RPMI8226 (cell line): Measurements from ENCODE around the gene KANSL1.
A peak's percentile ranks its signal among the peaks of the same experiment; 100 is the strongest.

Source experiments
- DNase-seq: peaks from one replicate; pipeline ENCODE4 v3.0.0-alpha.2; 2015

KANSL1 gene

DNA sequence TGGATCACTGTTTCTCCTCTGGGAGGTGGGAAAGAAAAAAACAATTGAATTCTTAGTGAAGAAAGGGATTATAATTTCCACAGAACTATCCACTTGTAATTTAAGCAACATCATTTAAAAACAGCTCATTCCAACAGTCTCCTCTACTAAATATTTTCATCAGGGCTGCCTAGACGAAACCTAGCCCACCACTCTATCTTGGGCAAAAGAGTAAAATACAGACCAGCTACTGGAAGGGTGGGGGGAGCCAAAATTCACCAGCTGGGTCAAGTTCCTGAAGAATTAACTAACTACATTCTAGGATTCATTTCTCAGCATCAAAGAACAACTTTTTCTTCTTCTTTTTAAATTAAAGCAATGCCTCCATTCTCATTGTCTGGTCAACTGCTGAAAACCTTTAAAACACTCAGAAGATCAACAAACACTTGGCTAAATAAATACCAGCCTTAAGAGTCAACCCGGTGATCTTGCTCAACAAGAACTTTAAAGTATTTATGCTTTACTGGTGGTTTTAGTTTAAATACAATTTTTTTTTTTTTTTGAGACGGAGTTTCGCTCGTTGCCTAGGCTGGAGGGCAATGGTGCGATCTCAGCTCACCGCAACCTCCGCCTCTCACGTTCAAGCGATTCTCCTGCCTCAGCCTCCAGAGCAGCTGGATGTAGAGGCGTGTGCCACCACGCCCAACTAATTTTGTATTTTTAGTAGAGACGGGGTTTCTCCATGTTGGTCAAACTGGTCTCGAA lies 25.2 kb downstream of the KANSL1 start:
- DNase-seq = no peak

DNA sequence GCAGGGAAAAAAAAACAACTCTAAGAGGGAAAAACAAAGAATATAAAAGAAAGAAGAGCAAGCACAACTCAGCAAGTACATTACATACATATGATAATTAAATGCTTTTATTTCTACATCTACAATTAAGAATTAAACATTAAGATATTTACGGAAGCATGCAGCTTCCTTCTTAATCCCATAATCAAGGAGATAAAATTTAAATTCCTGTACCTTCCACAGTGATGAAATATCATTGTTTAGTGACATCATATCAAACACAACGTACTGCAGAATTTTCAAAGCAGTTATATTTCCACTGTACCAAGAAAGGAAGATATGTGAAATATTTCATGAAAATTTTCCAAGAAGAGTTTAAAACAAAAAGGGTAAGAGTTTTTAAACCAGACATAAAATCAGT lies 26.0 kb downstream of the KANSL1 start:
- no peak for DNase-seq

DNA sequence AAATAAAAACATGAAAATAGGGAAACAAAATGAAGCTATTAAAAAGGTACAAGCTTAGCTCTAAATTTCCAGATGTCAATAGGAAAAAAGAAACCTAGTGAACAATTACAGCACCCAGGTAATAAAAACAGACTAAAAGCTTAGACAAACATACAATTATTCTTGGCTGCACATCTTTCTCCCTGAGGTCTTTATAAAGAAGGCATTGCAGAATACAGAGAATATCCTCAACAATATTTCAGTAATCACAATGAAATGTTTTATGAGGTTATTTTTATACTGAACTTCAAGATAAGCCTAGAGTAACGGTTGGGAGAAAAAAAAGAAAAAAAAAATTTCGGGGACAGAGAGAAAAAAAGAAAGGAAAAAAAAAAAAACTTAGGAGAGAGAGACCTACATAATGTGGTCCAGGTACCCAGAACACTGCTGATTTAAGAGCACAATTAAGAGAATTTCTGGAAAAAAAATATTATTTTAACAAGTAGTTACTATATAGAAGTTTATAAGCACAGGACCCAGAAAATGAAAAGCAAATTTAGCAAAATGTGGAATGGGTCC lies 26.5 kb downstream of the KANSL1 start:
- DNase-seq = no peak

DNA sequence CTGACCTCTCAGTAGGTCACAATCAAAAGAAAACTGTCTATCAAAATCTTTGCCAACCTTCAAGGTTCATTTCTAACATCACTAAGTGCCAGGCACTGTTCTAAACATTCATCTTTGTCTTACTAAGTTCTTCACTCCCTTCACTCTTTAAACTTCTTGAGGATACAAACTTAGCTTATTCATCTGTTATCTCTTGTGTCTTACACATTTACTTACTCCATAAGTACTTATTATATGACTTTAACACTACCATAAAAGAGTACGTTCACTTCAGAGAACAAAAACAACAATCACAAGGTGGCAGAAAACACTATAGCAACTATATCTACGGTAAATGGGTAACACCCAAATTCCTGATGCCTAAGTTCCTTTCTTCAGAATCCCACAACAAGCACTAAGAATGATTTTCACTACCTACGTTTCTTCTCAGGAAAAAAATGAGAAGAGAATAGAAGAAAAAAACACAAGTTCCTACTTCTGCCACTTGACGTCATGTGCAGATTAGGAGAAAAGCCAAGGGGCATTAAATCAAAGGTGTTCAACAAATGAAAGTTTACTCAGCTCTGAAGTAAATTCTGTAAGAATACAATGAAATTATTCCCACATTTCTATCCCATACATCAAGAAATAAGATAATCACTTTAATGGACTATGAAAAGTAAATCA lies 29.2 kb downstream of the KANSL1 start:
- DNase-seq = no peak

DNA sequence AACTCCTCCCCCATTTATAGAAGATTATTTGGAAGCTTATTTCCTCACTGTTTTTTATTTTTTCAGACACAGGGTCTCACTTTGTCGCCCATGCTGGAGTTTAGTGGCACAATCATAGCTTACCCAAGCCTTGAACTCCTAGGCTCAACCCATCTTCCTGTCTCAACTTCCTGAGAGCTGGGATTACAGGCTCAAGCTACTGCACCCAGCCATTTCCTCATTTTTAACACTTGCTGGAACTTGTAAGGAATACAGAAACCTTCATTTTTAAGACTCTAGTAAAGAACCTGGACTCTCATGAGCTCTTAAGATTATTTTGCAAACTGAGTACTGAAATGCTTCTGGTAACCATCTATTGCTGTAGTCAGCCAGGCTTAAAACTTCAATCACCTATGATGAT lies 29.9 kb downstream of the KANSL1 start:
- DNase-seq = no peak

DNA sequence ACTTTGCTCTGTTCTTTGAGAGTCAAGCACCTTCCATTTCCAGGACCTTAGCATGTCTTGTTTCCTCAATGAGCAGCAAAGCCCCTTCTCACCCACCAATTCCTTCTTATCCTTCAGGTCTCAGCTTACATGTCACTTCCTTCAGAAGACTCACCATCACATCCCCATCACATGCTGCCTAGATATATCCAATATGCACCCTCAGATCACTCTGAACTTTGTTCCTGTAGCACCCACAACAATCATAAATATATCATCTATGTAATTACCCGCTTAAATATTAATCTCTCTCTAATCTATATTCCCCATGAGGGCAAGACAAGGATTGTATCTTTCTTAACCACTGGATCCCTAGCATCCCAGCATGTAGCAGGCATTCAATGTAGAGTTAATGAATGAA lies 30.4 kb downstream of the KANSL1 start:
- no peak for DNase-seq

DNA sequence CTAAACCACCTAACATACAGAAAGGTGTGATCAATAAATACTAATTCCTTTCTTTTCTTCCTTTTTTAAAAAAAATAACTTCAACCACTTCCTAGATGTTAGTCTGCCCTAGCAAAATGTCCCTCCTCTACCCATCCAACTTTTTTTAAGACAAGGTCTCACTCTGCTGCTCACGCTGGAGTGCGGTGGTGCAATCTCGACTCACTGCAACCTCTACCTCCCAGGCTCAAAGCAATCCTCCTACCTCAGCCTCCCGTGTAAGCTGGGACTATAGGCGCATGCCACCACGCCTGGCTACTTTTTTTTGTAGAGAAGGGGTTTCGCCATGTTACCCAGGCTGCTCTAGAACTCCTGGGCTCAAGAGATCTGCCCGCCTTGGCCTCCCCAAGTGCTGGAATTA lies 33.1 kb downstream of the KANSL1 start:
- DNase-seq = no peak

DNA sequence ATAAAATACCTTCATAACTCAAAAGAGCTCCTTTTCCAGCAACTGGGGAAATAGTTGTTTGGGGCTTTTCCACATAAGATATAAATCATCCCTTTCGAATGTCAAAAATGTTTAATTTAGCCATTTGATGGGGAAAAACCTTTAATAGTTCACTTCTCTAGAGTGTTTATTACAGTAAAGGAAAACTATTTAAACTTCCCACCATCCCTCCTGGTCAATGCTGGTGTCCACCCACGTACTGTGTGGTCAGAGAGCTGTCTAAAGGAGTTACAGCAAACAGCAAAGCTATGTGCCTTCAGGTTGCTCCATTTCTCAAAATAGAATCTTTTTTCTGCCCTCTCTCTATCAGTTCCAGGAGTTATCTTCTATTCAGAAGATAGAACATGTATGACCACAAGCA lies 33.5 kb downstream of the KANSL1 start:
- no peak for DNase-seq

DNA sequence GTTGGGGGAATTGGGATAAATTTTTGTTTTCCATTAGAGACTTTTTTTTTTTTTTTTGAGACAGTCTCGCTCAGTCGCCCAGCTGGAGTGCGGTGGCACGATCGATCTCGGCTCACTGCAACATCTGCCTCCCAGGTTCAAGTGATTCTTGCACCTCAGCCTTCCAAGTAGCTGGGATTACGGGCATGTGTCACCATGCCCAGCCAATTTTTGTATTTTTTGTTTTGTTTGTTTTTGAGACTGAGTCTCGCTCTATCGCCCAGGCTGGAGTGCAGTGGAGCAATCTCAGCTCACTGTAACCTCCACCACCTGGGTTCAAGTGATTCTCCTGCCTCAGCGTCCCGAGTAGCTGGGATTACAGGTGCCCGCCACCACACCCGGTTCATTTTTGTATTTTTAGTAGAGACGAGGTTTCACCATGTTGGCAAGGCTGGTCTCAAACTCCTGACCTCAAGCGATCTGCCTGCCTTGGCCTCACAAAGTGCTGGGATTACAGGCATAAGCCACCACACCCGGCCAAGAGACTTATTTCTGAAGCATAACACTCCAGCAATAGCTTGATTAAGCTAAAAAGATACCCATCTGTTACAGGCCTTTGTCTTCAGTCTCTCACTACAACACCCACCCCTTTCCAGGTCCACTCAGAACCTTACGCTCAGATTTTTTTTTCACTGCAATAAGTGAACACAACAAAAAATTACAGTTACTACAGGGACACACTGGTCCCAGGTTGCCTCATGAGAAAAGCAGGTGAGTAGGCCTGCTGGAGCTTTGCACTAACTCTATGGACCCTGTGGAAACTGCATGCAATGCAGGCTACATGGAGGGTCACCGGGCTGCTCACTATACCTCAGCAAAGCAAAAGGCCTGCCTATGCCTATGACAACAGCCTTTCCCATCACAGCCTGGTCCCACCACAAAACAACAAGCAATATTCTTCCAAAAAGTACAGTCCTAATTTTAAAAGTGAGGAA lies 34.6 kb downstream of the KANSL1 start:
- DNase-seq = no peak

DNA sequence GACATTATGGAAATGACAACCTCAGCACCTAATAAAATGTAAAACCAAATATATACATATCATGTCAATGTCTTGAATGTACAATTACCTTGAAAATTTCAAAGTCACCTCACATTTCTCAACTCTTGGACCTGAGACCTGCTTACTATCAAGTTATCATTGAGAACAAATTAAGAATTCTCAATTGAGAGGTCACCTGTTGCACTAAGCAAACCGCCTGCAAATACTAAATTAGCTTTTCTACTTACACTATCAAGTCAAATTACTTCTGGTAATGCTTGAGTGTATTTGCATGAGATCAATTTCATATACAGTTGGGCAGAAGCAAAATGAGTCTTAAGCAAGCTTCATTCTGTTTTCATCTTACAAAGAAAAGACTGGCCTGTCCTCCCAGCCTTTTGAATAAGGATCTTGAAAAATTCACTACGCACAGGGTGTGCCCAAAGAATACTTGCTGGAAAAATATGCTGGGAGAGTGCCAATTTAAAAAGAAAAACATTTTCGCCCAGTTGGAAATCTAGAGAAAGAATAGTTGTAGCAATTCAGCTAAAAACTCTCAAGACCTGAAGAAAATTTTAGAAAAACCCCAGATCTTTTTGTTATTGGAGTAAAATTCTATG lies 35.7 kb downstream of the KANSL1 start:
- DNase-seq = no peak

DNA sequence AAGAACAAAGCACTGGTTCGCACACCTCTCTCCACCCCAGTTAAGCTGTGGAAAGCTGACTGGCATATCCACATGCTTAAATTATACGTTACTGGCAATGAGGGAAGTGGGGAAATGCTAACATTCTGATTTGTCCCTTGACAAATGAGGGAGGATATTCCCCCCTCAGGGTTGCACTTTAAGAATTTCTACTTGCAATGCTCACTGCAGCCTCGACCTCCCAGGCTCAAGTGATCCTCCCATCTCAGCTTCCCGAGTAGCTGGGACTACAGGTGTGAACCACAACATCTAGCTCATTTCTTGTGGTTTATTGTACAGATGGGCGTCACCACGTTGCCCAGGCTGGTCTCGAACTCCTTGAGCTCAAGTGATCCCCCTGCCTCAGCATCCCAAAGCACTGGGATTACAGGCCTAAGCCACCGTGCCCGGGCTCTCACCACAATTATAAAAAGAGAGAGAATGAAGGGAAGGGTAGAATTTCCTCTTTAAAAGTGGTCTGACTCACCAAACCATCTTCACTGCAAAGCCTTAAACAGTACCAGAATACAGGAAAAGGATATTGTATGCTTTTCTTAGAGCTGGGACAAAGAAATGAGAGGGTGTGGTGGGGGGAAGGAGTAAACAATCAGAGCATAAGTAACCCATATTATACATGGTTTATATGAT lies 38.9 kb downstream of the KANSL1 start:
- DNase-seq = no peak

DNA sequence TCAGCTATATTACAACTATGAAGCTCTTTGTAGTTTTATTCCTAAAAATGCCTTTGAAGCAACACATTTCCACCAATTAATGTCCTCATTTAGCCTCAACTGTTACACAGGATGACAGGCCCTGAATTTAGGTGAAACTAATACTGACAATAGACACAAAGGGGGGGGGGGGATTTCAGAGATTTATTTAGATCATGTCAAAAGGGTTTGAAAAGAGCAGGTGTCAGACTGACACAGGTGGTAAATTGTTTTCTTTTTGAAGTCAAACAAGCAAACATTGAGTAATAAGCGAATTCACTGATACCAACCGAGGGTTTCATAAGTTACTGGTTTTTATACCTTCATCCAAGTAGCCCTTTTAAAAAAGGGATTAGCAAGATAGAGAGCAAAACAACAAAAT lies 40.8 kb downstream of the KANSL1 start:
- DNase-seq = no peak

DNA sequence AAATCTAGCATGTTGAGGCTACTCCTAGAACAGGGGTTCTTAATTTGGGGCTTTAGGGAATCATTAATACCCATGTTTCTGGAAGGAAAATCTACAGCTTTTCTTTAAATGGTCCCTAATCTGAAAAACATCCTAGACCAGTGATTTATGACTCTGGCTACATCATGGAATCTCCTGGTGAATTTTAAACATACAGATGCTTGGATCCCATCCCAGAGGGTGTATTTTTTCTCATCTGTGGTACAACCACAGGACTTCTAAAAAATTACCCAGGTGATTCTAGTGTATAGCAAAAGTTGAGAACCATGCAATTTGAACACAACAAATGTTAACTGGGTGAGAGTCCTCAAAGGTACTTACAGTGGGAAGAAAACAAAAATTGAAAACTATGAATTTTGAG lies 41.5 kb downstream of the KANSL1 start:
- DNase-seq = no peak

DNA sequence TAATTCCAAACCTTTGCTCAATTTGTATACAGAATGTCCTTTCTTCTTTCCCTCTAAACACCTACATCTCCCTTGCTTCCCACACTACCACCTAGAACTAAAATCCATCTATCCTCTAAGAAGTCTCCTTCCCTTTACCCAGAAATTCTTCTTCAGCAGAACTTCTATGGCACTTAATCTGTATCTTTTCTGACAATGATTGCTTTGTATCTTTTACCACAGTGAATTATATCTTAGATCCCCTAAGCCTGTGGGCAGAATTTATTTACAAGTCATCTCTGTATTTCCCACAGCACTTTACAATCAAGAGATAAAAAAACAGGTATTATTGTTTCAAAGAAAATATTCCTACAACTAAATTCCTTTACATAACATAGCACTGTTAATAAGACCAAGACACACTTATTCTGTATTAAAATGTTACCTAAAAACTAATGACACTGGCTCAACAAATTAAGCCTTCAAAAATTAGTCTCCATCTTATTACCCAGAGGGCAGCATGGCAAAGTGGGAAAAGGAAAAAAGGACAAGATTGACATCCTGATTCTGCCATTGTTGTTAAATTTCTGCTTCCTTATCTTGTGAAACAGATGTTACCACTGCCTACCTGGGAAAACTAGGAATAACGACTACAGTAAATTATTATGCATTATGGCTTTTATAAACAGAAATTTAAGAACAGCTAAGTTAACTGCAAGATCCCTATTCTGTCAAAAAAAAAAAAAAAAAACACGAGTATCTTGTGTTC lies 42.8 kb downstream of the KANSL1 start:
- no peak for DNase-seq

DNA sequence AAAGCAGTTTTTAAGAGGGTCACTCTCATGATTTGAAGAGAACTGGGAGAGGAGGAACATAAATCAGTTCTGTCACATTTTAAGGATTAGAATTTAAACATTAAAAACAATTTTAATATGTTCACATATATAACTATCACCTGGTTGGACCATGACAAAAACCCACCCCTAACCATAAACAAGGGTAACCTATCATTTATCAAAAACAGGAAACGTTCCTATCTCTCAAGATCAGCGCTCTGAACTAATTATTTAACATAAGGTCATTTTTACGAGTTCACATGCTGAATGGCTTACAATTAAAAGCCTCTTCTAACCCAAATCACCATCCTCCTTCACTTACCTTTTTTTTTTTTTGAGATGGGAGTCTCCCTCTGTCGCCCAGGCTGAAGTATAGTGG lies 45.0 kb downstream of the KANSL1 start:
- no peak for DNase-seq

DNA sequence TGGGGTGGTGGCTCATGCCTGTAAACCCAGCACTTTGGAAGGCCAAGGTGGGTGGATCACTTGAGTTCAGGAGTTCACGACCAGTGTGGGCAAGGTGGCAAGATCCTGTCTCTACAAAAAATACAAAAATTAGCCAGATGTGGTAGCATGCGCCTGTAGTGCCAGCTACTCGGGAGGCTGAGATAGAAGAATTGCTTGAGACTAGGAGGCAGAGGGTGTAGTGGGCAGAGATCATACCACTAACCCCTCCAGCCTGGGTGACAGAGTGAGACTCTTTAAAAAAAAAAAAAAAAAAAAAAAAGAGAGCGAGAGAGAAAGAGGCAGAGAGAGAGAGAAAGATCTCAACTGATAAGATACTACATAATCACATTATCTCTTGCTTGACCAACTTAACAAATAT lies 45.9 kb downstream of the KANSL1 start:
- DNase-seq = no peak

DNA sequence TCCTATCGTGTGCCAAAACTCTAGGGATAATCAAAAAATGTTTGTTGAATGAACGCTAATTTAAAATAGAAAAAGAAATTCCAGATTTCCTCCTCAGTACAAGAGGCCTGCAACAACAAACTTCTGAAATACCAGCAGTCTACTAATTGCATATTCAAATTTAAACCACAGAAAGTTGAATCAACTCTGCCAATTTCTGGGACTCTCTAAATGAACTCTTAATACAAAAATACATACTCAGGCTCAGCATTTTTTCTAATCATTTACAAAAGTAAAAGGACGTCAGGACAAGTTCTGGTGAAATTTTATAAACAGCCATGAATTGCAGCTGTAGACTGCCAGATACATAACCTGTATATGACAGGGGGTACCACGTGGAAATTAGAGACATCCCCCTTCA lies 49.0 kb downstream of the KANSL1 start:
- DNase-seq = peak; percentile 15

DNA sequence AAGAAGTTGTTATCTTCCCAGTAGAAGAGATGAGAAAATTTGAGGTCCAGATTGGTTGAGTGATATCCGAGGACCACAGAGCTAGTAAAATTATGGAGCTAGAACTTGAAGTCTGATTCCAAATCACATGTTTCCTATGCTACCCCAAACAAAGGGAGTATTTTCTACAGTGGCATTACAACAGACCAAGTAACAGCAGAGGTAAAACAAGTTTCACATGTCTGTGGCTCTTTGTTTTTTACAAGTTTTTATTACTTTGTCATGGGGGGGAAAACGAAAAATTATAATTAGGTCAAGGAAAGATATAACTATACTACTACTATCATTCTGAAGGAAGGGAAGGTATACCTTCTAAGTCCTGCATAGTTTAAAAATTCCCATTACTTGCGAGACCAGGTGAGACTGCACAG lies 49.4 kb downstream of the KANSL1 start:
- DNase-seq = no peak

DNA sequence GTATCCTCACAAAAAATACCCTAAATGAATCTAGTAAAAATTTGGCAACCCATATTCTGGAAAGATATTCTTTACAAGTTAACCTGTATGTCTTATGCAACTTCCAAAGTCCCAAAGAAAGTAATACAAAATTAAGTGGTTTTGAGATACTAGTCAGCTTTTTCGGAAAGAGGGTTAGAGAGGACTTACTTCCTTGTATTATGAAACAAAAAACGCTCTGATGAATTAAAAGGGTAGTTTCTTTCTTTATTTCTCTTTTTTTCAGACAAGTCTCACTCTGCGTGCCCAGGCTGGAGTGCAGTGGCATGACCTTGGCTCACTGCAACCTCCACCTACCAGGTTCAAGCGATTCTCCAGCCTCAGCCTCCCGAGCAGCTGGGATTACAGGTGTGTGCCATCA lies 51.6 kb downstream of the KANSL1 start:
- DNase-seq = no peak

DNA sequence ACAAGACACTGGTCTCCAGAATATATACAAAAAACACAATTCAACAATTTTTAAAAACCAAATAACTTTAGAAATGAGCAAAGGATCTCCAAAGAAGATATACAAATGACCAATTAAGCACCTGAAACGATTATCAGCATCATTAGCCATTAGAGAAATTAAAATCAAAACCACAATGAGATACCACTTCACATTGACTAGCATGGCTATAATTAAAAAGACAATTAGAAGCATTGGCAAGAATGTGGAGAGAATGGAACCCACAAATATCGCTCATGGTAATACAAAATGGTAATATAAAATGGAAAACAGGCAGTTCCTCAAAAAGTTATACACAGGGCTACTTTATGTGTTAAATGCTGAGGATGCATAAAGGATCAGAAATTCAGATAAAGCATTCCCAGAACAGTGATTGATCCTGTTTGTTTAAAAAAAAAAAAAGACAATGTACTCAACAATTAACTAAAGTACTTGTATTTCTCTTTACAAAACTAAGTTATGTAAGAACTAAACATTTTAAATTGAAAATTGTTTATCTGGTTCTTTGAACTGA lies 52.5 kb downstream of the KANSL1 start:
- DNase-seq = no peak
